Measurements from ENCODE around the gene NECTIN1.

NECTIN1 gene

GRCh38 chr11:119671561-119672015 lies 57.4 kb downstream of the NECTIN1 start:
- DNase-seq (ENCODE audit: low spot score), result no peak

DNA sequence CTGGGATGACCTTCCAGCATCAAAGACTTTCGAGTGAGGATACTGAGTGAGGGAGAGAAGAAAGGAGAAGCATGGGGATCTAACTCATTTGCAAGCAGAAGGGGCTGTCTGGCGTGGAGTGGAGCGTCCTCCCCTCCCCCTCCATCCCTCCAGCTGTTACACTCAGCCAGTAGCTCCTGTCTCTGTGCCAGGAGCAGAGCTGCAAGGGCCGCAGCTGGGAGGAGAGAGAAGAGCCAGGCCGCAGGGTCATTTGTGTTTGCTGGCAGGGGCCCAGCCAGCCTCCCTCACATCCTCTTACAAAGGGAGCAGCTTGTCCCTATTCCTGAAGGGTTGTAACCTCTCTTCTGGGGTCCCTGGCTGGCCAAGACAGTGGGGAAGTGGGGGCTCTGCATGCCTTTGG lies 57.9 kb downstream of the NECTIN1 start:
- DNase-seq (ENCODE audit: low spot score), result no peak

- no peak for DNase-seq (ENCODE audit: low spot score)
Measured at GRCh38 chr11:119669487-119669886, 59.5 kb downstream of the NECTIN1 start.

DNA sequence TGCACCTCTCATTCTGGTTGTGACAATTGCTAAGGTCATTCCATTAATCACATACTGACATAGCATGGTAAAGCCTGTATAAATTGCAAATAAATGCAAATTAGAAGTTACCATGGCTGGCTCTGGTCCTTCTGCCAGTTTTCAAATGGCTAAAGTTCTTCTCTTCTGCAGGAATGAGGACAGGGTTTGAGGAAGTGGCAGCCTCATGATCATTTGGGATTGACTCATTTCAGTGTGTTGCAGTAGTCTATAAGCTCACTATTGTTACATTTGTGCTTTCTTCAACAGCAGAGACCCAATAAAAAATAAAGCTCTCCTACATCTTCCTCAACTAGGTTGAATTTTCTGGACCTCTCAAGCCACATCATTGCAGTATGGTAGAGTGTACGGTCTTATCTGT lies 60.3 kb downstream of the NECTIN1 start:
- DNase-seq (ENCODE audit: low spot score), result no peak

- peak; percentile 75 for DNase-seq (ENCODE audit: low spot score)
Measured at GRCh38 chr11:119666463-119667131, 62.4 kb downstream of the NECTIN1 start.

DNA sequence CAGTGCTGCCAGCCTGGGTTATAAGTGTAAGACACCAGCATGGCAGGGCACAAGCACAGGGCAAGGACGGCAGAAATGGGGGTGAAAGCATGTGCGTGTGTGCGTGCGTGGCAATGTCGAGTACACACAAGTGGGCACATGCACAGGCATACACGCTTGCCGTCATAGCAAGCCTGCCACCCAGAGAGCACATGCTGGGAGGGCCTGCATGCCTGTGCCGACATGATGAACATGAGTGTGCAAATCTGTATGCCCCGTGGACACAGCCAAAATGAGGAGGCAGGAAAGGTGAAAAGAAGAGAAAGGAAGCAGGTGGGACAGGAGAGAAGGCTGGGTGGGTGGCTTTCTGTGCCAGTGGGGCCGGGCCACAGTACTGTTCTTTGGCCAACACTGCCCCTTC lies 62.9 kb downstream of the NECTIN1 start:
- DNase-seq (ENCODE audit: low spot score), result no peak

DNA sequence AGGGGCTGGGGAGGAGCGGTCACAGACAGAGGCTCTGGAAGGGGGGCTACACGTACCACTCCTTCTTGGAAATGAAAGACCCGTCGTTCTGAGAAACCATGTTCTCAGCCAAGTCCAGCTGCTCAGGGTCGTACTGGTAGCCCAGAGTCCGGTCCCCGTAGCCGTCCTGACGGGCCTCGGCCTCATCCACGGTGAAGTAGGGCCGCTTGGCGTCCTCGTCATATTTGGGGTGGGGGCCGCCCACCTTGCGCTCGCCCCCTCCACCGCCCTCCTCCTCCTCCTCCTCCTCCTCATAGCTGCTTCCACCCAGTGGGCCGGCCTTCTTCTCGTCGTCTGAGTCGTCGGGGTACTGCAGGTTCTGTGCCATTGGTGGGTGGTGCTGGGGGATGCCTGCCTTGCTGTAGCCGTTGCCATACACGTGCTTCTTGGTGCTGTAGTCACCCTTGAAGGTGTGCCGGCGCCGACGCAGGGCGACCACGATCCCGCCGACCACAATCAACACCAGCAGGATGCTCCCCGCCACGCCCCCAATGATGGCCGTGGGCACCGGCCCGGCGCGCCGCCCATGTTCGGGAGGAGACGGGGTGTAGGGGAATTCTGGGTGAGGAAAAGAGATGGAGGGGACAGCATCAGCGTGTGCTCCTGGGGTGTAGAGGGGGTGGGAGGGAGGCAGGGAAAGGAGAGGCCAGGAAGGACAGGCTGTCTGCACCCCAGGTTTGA lies 64.1 kb downstream of the NECTIN1 start:
- DNase-seq (ENCODE audit: low spot score), result no peak

DNA sequence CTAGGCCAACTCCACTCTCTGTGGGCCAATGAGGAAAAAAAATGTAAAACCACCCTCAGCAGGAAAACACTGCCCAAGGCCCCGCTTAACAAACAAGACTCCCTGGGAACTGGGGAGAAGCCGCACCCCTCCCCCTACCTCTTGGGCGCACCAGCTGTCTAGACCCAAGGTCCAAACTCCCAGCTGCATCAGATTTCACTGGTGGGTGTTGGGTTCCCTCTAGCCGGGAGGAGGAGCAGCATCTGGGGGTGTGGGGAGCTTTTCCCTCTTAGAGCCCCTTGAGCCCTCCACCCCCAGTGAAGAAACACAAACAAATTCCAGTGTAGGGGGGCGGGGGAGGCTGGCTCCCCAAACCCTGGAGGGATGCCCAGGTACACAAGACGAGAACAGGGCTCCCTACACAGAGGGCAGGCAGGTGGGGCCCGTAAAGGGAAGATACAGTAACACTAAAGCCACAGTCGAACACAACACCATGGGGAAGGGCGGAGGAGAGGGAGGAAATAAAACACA lies 64.9 kb downstream of the NECTIN1 start:
- DNase-seq (ENCODE audit: low spot score), result no peak

- DNase-seq (ENCODE audit: low spot score), result no peak
Measured at GRCh38 chr11:119663279-119663678, 65.7 kb downstream of the NECTIN1 start.

DNA sequence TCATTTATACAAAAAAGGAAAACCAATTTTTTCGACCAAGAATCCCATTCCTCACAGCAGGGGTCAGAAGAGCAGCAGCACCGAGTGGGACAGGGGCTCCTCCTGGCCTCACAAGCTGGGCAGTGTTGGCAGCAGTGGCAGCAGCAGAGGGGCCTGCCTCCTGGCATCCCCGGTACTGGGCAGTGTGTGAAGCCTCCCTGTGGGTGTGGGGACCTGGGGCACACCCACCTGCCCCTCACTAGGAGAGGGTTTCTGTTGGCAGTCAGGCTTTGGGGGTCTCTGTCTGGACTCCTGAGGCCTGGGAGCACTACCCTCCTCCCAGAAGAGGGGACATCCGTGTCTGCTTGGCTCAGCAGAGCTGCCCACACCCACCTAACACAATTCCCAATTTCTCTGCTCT lies 67.8 kb downstream of the NECTIN1 start:
- DNase-seq (ENCODE audit: low spot score), result no peak

- DNase-seq (ENCODE audit: low spot score), result no peak
Measured at GRCh38 chr11:119659971-119660723, 68.9 kb downstream of the NECTIN1 start.

- no peak for DNase-seq (ENCODE audit: low spot score)
Measured at GRCh38 chr11:119652907-119653659, 75.9 kb downstream of the NECTIN1 start.

DNA sequence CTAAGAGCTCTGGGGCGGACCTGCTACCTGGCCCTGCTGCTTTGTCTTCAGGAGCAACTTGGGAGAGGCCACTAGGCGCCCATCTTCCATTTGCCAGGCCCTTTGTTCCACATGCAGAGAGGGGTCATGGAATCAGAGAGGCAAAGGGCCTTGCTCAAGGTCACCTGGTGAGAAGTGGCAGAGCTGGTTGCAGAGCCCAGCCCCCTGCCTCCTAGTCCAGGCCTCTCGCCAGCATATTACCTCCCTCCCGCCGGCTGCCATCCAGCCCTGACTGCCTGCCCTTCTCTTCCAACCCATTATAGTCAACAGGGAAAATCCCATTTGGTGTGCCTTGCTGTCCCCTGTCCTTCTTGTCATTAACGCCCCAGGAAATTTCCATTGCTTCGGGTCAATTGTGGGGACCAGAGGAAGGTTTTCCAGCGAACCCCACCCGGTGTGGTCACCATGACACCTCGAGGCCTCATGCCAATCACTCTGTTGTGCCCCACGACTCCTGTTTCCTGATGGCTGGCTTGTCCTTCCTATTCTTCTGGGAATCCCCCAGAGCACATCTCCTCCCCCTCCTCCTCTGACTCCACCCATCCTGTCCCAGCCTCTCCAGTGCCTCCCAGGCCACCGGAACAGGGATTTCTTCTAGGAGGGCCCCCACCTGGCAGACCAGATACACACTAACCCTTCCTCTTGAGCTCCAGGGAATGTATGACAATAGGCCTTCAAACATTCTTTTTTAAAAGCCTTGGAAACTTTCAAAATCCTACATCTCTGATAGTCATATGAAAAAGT lies 77.0 kb downstream of the NECTIN1 start:
- DNase-seq (ENCODE audit: low spot score), result no peak

DNA sequence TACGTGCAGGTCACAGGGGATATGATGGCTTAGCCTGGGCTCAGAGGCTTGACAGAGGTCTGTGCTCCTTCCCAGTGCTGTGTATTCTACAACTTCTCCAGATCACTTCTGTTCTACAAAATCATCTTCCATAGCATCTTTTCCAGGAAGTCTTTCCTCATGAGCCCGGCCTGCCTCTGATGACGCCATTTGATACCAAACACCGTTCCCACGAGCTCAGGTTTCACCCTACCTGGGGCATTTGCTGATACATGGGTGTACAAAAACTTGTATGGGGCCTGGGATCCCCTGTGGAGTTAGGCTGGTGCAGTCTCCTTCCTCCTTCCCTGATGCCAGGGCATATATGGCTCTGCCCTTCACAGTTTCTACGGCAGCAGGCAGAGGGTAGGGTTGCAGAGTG lies 78.7 kb downstream of the NECTIN1 start:
- DNase-seq (ENCODE audit: low spot score), result no peak

- DNase-seq (ENCODE audit: low spot score), result no peak
Measured at GRCh38 chr11:119647254-119647653, 81.7 kb downstream of the NECTIN1 start.

GRCh38 chr11:119645018-119645417 lies 84.0 kb downstream of the NECTIN1 start:
- no peak for DNase-seq (ENCODE audit: low spot score)

- no peak for DNase-seq (ENCODE audit: low spot score)
Measured at GRCh38 chr11:119644502-119644901, 84.5 kb downstream of the NECTIN1 start.

DNA sequence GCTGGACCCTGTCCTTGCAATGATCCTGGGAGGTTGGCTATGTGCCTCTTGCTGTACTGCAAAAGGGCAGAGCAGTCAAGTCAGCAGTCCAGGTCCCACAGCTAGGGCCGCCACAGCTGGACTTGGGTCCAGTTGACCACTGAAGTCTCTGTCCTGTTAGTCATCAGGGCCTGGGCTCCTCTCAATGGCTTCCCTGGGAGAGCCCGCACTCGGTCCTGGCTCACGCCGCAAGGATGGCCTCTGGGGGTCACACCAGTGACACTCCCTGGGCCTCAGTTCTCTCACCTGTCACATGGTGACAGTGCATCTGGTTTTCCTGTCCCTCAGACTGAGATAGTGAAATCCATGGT lies 85.1 kb downstream of the NECTIN1 start:
- DNase-seq (ENCODE audit: low spot score), result no peak

GRCh38 chr11:119643212-119643875 lies 85.7 kb downstream of the NECTIN1 start:
- DNase-seq (ENCODE audit: low spot score), result no peak

- DNase-seq (ENCODE audit: low spot score), result peak; percentile 58
Measured at GRCh38 chr11:119641983-119642745, 86.8 kb downstream of the NECTIN1 start.
